ENCODE results near the gene NUDT15.

GRCh38 chr13:48000559-48001113 lies 36.9 kb upstream of the NUDT15 start:
- TF ChIP-seq CTCF (IDR thresholded peaks at IDR 0.05; ENCODE audit: insufficient read depth, low read length, poor library complexity, severe bottlenecking) = no peak
- TF ChIP-seq EZH2phosphoT487 (conservative IDR thresholded peaks at IDR 0.05; ENCODE audit: low read length) = no peak
